OCI-LY1 (cell line): Measurements from ENCODE around the gene TCERG1L.

Experiments
- EZH2 ChIP-seq: fragments of 200-600 bp; sonication (generic), shearing (Covaris generic); IDR thresholded peaks from 2 replicates; pipeline ENCODE4 v1.8.0; 2017; ENCODE audit warnings: borderline replicate concordance, mixed run types, mild to moderate bottlenecking, antibody characterized with exemption, low read length, moderate library complexity, mixed read lengths
- TF ChIP-seq, protein P1 (sequence below): fragments of 200-600 bp; sonication (generic), shearing (Covaris generic); IDR thresholded peaks from 2 replicates; pipeline ENCODE4 v1.5.1; 2017; ENCODE audit warnings: mild to moderate bottlenecking, antibody characterized with exemption, low read length, moderate library complexity, mixed read lengths

DNA sequence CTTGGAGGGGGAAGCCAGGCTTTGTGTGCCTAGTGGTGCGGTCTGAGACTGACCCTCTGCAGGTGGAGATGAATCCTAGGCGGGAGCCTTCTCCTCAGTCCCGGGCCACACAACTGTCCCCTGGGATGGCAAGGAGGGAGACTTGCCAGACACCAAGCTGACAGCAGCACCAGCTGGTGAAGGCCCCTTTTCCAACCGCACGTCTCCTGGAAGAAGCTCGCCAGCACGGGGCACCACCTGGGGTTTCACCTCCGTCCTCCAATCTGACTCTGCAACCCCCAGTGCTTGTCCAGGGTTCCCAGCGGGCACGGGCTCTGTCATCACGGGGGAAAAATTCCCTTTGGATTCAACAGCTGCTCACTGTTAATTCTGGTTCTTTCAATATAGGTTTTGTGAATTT is 34.2 kb upstream of the TCERG1L start:
- TF ChIP-seq, protein P1, sequence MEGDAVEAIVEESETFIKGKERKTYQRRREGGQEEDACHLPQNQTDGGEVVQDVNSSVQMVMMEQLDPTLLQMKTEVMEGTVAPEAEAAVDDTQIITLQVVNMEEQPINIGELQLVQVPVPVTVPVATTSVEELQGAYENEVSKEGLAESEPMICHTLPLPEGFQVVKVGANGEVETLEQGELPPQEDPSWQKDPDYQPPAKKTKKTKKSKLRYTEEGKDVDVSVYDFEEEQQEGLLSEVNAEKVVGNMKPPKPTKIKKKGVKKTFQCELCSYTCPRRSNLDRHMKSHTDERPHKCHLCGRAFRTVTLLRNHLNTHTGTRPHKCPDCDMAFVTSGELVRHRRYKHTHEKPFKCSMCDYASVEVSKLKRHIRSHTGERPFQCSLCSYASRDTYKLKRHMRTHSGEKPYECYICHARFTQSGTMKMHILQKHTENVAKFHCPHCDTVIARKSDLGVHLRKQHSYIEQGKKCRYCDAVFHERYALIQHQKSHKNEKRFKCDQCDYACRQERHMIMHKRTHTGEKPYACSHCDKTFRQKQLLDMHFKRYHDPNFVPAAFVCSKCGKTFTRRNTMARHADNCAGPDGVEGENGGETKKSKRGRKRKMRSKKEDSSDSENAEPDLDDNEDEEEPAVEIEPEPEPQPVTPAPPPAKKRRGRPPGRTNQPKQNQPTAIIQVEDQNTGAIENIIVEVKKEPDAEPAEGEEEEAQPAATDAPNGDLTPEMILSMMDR = no peak
- no peak for TF ChIP-seq EZH2
